22Rv1 (cell line): ENCODE results near the gene HEMK1.

Source experiments
- H3K27ac ChIP-seq: fragments of 450-650 bp; 2 replicates; pipeline ENCODE4 v1.5.1; 2017
- CTCF ChIP-seq: fragments of 450-650 bp; IDR thresholded peaks from 2 replicates; pipeline ENCODE4 v1.5.1; 2017; ENCODE audit warnings: mild to moderate bottlenecking
- ZFX ChIP-seq: fragments of 450-650 bp; IDR thresholded peaks from 2 replicates; pipeline ENCODE4 v1.6.1; 2017; ENCODE audit warnings: antibody characterized with exemption, borderline replicate concordance

HEMK1 gene

GRCh38 chr3:50645378-50645777, 76.1 kb downstream of the HEMK1 start:
- TF ChIP-seq ZFX = no peak
- no peak for TF ChIP-seq CTCF
- no peak overlapping the region for H3K27ac ChIP-seq
